GM10248 (cell line): Measurements from ENCODE around the gene RAC3.

Source experiments
- CTCF ChIA-PET: fragments of 300-600 bp; sonication (Branson Sonifier 250); formaldehyde crosslinking; extraction: SDS; loops from one replicate; lab custom pipeline; 2021; ENCODE audit warnings: antibody characterized with exemption; lab: Yijun Ruan, JAX
- POLR2A ChIA-PET: fragments of 350-650 bp; sonication (Branson Sonifier 250); formaldehyde crosslinking; extraction: SDS; loops from one replicate; lab custom pipeline; 2020; ENCODE audit warnings: antibody characterized with exemption; lab: Yijun Ruan, JAX
- DNase-seq: peaks from one replicate; pipeline ENCODE4 v3.0.0; 2012; ENCODE audit errors: extremely low spot score
- TF ChIP-seq, protein P1 (sequence below): IDR thresholded peaks from 2 replicates; pipeline ENCODE4 v1.5.1; 2012; ENCODE audit warnings: mild to moderate bottlenecking, low read depth; ENCODE audit errors: extremely low read depth, missing control alignments, control extremely low read depth

RAC3 gene

DNA sequence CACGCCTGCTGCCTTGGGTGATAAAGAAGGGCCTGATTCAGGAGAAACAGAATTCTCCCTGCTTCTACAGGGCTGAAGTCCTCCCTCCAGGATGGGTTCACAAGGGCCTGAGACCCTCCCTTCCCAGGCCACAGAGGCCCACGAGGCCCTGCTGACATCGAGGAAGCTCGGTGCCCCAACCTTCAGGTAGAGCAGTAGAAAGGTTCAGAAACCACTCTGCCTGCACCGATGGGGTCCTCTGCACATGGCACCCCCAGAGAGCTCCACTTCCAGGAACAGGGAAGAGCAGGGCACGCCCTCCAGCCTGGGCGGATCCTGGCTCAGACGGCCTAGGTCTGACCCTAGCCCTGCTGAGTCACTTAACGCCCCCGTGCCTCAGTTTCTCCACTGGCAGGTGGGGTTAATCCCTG is 9.6 kb upstream of the RAC3 start:
- POLR2A ChIA-PET, result no interaction called here
- no peak for DNase-seq

GRCh38 chr17:82022310-82022980 is 9.0 kb upstream of the RAC3 start, which contains the start of gene CENPX:
Gene CENPX (minus strand): TSS chr17:82022878. CDS start chr17:82022861, 17 bp downstream.
- CTCF ChIA-PET, result interaction anchor here (1.2 to 10.6 kb wide), 9 partner anchors 9 to 132 kb away, joined by 3 to 106 read pairs (median 7); partner anchors contain the start of genes DCXR, NOTUM and RAC3
- DNase-seq, result no peak
- TF ChIP-seq, protein P1, sequence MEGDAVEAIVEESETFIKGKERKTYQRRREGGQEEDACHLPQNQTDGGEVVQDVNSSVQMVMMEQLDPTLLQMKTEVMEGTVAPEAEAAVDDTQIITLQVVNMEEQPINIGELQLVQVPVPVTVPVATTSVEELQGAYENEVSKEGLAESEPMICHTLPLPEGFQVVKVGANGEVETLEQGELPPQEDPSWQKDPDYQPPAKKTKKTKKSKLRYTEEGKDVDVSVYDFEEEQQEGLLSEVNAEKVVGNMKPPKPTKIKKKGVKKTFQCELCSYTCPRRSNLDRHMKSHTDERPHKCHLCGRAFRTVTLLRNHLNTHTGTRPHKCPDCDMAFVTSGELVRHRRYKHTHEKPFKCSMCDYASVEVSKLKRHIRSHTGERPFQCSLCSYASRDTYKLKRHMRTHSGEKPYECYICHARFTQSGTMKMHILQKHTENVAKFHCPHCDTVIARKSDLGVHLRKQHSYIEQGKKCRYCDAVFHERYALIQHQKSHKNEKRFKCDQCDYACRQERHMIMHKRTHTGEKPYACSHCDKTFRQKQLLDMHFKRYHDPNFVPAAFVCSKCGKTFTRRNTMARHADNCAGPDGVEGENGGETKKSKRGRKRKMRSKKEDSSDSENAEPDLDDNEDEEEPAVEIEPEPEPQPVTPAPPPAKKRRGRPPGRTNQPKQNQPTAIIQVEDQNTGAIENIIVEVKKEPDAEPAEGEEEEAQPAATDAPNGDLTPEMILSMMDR, result no peak
- POLR2A ChIA-PET, result interaction anchor here (0.7 to 1.8 kb wide), 3 partner anchors 15 to 442 kb away, joined by 3 to 14 read pairs (median 5); partner anchors contain the start of gene DCXR

More for the DNA sequence above, 9.6 kb upstream of the RAC3 start:
- TF ChIP-seq, protein P1, result no peak
- CTCF ChIA-PET, result interaction anchor here (1.1 to 10.6 kb wide), 13 partner anchors 9 to 132 kb away, joined by 3 to 106 read pairs (median 8); partner anchors contain the start of genes DCXR, NOTUM and RAC3

- POLR2A ChIA-PET, result interaction anchor here (0.5 to 1.8 kb wide), 4 partner anchors 15 to 441 kb away, joined by 3 to 14 read pairs (median 4); partner anchors contain the start of gene DCXR
- TF ChIP-seq, protein P1, result no peak
- DNase-seq, result peak; percentile 99
- CTCF ChIA-PET, result interaction anchor here (1.1 to 10.6 kb wide), 9 partner anchors 8 to 132 kb away, joined by 3 to 106 read pairs (median 7); partner anchors contain the start of genes DCXR, NOTUM and RAC3
Measured at GRCh38 chr17:82022981-82023446, 8.5 kb upstream of the RAC3 start, which contains the start of gene LRRC45. Gene LRRC45 (plus strand): TSS chr17:82023305. CDS start chr17:82023644, 339 bp downstream.

- DNase-seq, result no peak
- POLR2A ChIA-PET, result interaction anchor here (0.5 to 1.8 kb wide), 3 partner anchors 14 to 289 kb away, joined by 3 to 14 read pairs (median 3); partner anchors contain the start of gene DCXR
- TF ChIP-seq, protein P1, result no peak
- CTCF ChIA-PET, result interaction anchor here (1.1 to 10.6 kb wide), 6 partner anchors 9 to 131 kb away, joined by 3 to 106 read pairs (median 6); partner anchors contain the start of genes DCXR and NOTUM
Measured at GRCh38 chr17:82023447-82024241, 7.8 kb upstream of the RAC3 start.

DNA sequence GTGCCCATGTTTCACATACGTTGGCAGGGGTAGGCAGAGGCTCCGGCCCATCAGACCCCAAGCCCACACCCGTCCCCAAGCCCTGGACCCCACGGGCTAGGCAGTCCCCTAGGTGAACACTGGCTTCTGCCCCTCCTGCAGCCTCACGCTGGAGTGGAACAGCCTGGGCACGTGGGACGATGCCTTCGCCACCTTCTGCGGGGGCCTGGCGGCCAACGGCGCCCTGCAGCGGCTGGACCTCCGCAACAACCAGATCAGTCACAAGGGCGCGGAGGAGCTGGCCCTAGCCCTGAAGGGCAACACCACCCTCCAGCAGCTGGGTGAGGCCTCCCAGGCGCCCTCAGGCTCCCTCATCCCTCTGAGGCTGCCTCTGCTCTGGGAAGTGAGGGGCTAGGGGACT is 6.6 kb upstream of the RAC3 start:
- TF ChIP-seq, protein P1, result no peak
- POLR2A ChIA-PET, result no interaction called here
- no peak for DNase-seq
- CTCF ChIA-PET, result interaction anchor here (2.7 to 9.3 kb wide), 2 partner anchors 15 to 130 kb away, joined by 7 to 67 read pairs; partner anchors contain the start of gene DCXR
